Omental fat pad (tissue), 4 donors: ENCODE measurements around the gene SUZ12. TPM values are rescaled to one million over a fixed set of nuclear protein-coding genes. Genes with fewer than 3 reads are reported as not detected.
"Not testable (repeated sequence)": the region's sequence is repeated elsewhere in the genome, so short reads cannot be mapped to it uniquely, and the experiment has no call there.

Experiments used
- ATAC-seq: fragments of 150-250 bp; one replicate; pipeline ENCODE4 v1.9.1; 2016; ENCODE audit warnings: mild to moderate bottlenecking, moderate library complexity; ENCODE audit not compliant: low FRiP score
- DNase-seq: peaks from one replicate; pipeline ENCODE4 v3.0.0-alpha.2; 2019; ENCODE audit warnings: low spot score
- CTCF ChIP-seq, 3 donors: fragments of 450-650 bp; IDR thresholded peaks; one replicate each; pipeline ENCODE4 v1.5.1; 2016 to 2017; ENCODE audit warnings: antibody characterized with exemption in 3 of 3, mild to moderate bottlenecking in 3 of 3, moderate library complexity in 2 of 3
- total RNA-seq, 4 donors: library from RNA; depleted of rRNA; stranded (reverse); fragments of >200 nt; gene quantifications; one replicate each; pipeline ENCODE4 v1.1.0, GENCODE V29; 2016

SUZ12 gene
- 10 to 100 TPM; 14.6 to 21.8 (median 17.5) TPM for total RNA-seq

GRCh38 chr17:31936615-31937609 is at the start of gene SUZ12:
Gene SUZ12, plus strand, starts transcription at chr17:31937007. Its CDS starts 240 bp downstream, at chr17:31937247.
- peak; percentile 97 for ATAC-seq
- peak; percentile 37 for DNase-seq

GRCh38 chr17:31888124-31888523 is 48.7 kb upstream of the SUZ12 start:
- ATAC-seq (no peak), DNase-seq (no peak)
- TF ChIP-seq CTCF (IDR thresholded peaks at IDR 0.05): no peak

GRCh38 chr17:31900877-31901276 is 35.9 kb upstream of the SUZ12 start:
- ATAC-seq: no peak
- no peak for DNase-seq
- no peak for TF ChIP-seq CTCF (IDR thresholded peaks at IDR 0.05)

- no peak for TF ChIP-seq CTCF (IDR thresholded peaks at IDR 0.05)
- DNase-seq (no peak), ATAC-seq (no peak)
These were observed 34.1 kb upstream of the SUZ12 start for GRCh38 chr17:31902693-31903092.

- TF ChIP-seq CTCF (IDR thresholded peaks at IDR 0.05): no peak
- ATAC-seq: no peak
- no peak for DNase-seq
These were observed 33.4 kb upstream of the SUZ12 start for GRCh38 chr17:31903401-31903800.

GRCh38 chr17:31907342-31907962 is 29.4 kb upstream of the SUZ12 start:
- TF ChIP-seq CTCF (IDR thresholded peaks at IDR 0.05): no peak
- no peak for DNase-seq
- no peak for ATAC-seq

GRCh38 chr17:31908386-31908785 is 28.4 kb upstream of the SUZ12 start:
- no peak for DNase-seq
- no peak for ATAC-seq
- TF ChIP-seq CTCF (IDR thresholded peaks at IDR 0.05): no peak

- not testable (repeated sequence) for DNase-seq, ATAC-seq
These were observed 24.1 kb upstream of the SUZ12 start for GRCh38 chr17:31912705-31913104.
